Fibroblast of lung (primary cell): ENCODE results near the gene ADPRH. TPM values are rescaled to one million over a fixed set of nuclear protein-coding genes. Genes with fewer than 3 reads are reported as not detected.

ENCODE experiments used
- DNase-seq, 2 donors: peaks; one replicate each; pipeline versions ENCODE4 v3.0.0 to v3.0.0-alpha.2; 2010; ENCODE audit warnings: low read depth in 2 of 2
- H2AFZ ChIP-seq: 2 replicates; pipeline ENCODE4 v1.5.1; 2012; ENCODE audit warnings: low read length, control low read depth, inconsistent platforms
- H3K27ac ChIP-seq: 2 replicates; pipeline ENCODE4 v1.5.1; 2011; ENCODE audit warnings: low read length, control low read depth; ENCODE audit not compliant: insufficient read depth
- H3K27me3 ChIP-seq: 2 replicates; pipeline ENCODE4 v1.5.1; 2011; ENCODE audit warnings: mild to moderate bottlenecking, low read length; ENCODE audit not compliant: control insufficient read depth, insufficient read depth
- H3K36me3 ChIP-seq: 2 replicates; pipeline ENCODE4 v1.5.1; 2011; ENCODE audit warnings: low read length; ENCODE audit not compliant: control insufficient read depth, insufficient read depth
- H3K4me1 ChIP-seq: 2 replicates; pipeline ENCODE4 v1.5.1; 2011; ENCODE audit warnings: low read length; ENCODE audit not compliant: control insufficient read depth, insufficient read depth; ENCODE audit errors: extremely low read depth
- H3K4me2 ChIP-seq: 2 replicates; pipeline ENCODE4 v1.5.1; 2011; ENCODE audit warnings: low read length, control low read depth; ENCODE audit not compliant: insufficient read depth; ENCODE audit errors: extremely low read depth
- H3K4me3 ChIP-seq, 4 experiments: fragments of 200-600 bp in 1 of 4; sonication (generic) in 1 of 4; replicated peaks in 1 of 4; 2 replicates each; pipeline ENCODE4 v1.5.1; 2011 to 2016; ENCODE audit warnings: low read length in 4 of 4, low read depth in 3 of 4, mild to moderate bottlenecking in 3 of 4, control low read depth in 2 of 4, inconsistent platforms in 1 of 4, mixed read lengths in 1 of 4; ENCODE audit not compliant: insufficient read depth in 1 of 4; ENCODE audit errors: control extremely low read depth in 1 of 4
- H3K79me2 ChIP-seq: 2 replicates; pipeline ENCODE4 v1.5.1; 2012; ENCODE audit warnings: mild to moderate bottlenecking, low read length, inconsistent platforms; ENCODE audit not compliant: control insufficient read depth, insufficient read depth
- H3K9ac ChIP-seq: 2 replicates; pipeline ENCODE4 v1.5.1; 2011; ENCODE audit warnings: mild to moderate bottlenecking, low read length, control low read depth; ENCODE audit not compliant: insufficient read depth
- H3K9me3 ChIP-seq: 2 replicates; pipeline ENCODE4 v1.5.1; 2012; ENCODE audit warnings: low read depth, low read length; ENCODE audit not compliant: control insufficient read depth, insufficient read depth
- H4K20me1 ChIP-seq: 2 replicates; pipeline ENCODE4 v1.5.1; 2011; ENCODE audit warnings: low read length; ENCODE audit not compliant: control insufficient read depth, insufficient read depth; ENCODE audit errors: extremely low read depth
- CTCF ChIP-seq, 2 donors: IDR thresholded peaks in 1 of 2; conservative IDR thresholded peaks in 1 of 2; 1 replicate in 1 of 2; 2 replicates in 1 of 2; pipeline ENCODE4 v1.5.1; 2011 to 2012; ENCODE audit warnings: low read length in 2 of 2, control low read depth in 1 of 2, inconsistent platforms in 1 of 2, low read depth in 1 of 2, mild to moderate bottlenecking in 1 of 2
- EZH2 ChIP-seq: IDR thresholded peaks from 2 replicates; pipeline ENCODE4 v1.5.1; 2012; ENCODE audit warnings: low read length, control low read depth, mild to moderate bottlenecking; ENCODE audit errors: missing control alignments
- polyA plus RNA-seq, 2 donors: library from polyadenylated mRNA; depleted of rRNA in 1 of 2; stranded (reverse) in 1 of 2; unstranded in 1 of 2; fragments of >200 nt; gene quantifications; 2 replicates each; pipeline ENCODE4 v1.2.1, GENCODE V29; 2011 to 2012; ENCODE audit warnings: missing spikeins in 1 of 2
- total RNA-seq: library from RNA; depleted of rRNA; stranded (reverse); fragments of >200 nt; gene quantifications from 2 replicates; pipeline ENCODE4 v1.2.1, GENCODE V29; 2014

Gene ADPRH
- total and polyA plus RNA-seq, 2 donors (not counting 1 experiment from before 2014, with no cell fraction given), result 1.1 to 7.4 TPM

- no peaks in the 10 kb centered on the region for H3K4me1 ChIP-seq
- H4K20me1 ChIP-seq, result no peaks in the 10 kb centered on the region
- H3K4me2 ChIP-seq, result no peak overlapping the region
- DNase-seq, result no peak
- H2AFZ ChIP-seq, result no peak overlapping the region
- H3K27me3 ChIP-seq, result peaks cover 3% of the 10 kb centered on the region
- TF ChIP-seq CTCF (conservative IDR thresholded peaks at IDR 0.05 in 1 of 2, IDR thresholded peaks at IDR 0.05 in 1 of 2; ENCODE audit: low read depth in 1 of 2, low read length in 2 of 2) (no peak), EZH2 (no peak)
- H3K79me2 ChIP-seq, result no peaks in the 10 kb centered on the region
- H3K27ac ChIP-seq, result no peak overlapping the region
- no peak overlapping the region for H3K9ac ChIP-seq
- no peaks in the 10 kb centered on the region for H3K36me3 ChIP-seq
- no peaks in the 10 kb centered on the region for H3K9me3 ChIP-seq
- H3K4me3 ChIP-seq, result no peak overlapping the region
These were observed 29.2 kb downstream of the ADPRH start for GRCh38 chr3:119608405-119609000.

GRCh38 chr3:119609301-119609700 lies 30.0 kb downstream of the ADPRH start:
- Histone ChIP-seq H4K20me1 (no peaks in the 10 kb centered on the region), H3K27ac (no peak overlapping the region)
- no peak for DNase-seq

GRCh38 chr3:119611664-119612063 lies 32.4 kb downstream of the ADPRH start:
- no peaks in the 10 kb centered on the region for H3K36me3 ChIP-seq
- H3K9ac ChIP-seq, result no peak overlapping the region
- no peaks in the 10 kb centered on the region for H3K9me3 ChIP-seq
- no peak overlapping the region for H3K27ac ChIP-seq
- H3K4me2 ChIP-seq, result no peak overlapping the region
- no peak overlapping the region for H3K4me3 ChIP-seq
- H3K27me3 ChIP-seq, result peaks cover 3% of the 10 kb centered on the region
- H3K4me1 ChIP-seq, result no peaks in the 10 kb centered on the region
- no peaks in the 10 kb centered on the region for H4K20me1 ChIP-seq
- TF ChIP-seq CTCF (conservative IDR thresholded peaks at IDR 0.05 in 1 of 2, IDR thresholded peaks at IDR 0.05 in 1 of 2; ENCODE audit: low read depth in 1 of 2, low read length in 2 of 2), result no peak
- no peak for TF ChIP-seq EZH2
- no peaks in the 10 kb centered on the region for H3K79me2 ChIP-seq
- DNase-seq, result no peak
- no peak overlapping the region for H2AFZ ChIP-seq

More at GRCh38 chr3:119609301-119609700, 30.0 kb downstream of the ADPRH start:
- Histone ChIP-seq H3K36me3 (no peaks in the 10 kb centered on the region), H3K79me2 (no peaks in the 10 kb centered on the region), H3K9ac (no peak overlapping the region), H3K4me3 (no peak overlapping the region), H3K4me2 (no peak overlapping the region), H3K9me3 (no peaks in the 10 kb centered on the region), H3K27me3 (peaks cover 3% of the 10 kb centered on the region), H2AFZ (no peak overlapping the region), H3K4me1 (no peaks in the 10 kb centered on the region)
- no peak for TF ChIP-seq CTCF (conservative IDR thresholded peaks at IDR 0.05 in 1 of 2, IDR thresholded peaks at IDR 0.05 in 1 of 2; ENCODE audit: low read depth in 1 of 2, low read length in 2 of 2)
- no peak for TF ChIP-seq EZH2
